SK-N-SH treated with all-trans-retinoic acid at 6 μM for 48 hours (cell line): ENCODE measurements around the gene EML5.
A peak's percentile ranks its signal among the peaks of the same experiment; 100 is the strongest.
"Not testable (repeated sequence)": the region's sequence is repeated elsewhere in the genome, so short reads cannot be mapped to it uniquely, and the experiment has no call there.

ENCODE experiments used
- ATAC-seq: fragments of 200-7000 bp; cut with Tn5 transposase; 3 replicates; pipeline ENCODE4 v1.9.1; 2020; ENCODE audit warnings: mild to moderate bottlenecking, moderate library complexity
- ARNTL ChIP-seq: fragments of 450-650 bp; formaldehyde crosslinking; IDR thresholded peaks from 2 replicates; pipeline ENCODE4 v1.5.0; 2020; ENCODE audit warnings: low read depth, mild to moderate bottlenecking, moderate library complexity, borderline replicate concordance
- BACH2 ChIP-seq: fragments of 250-450 bp; sonication (Bioruptor Pico); IDR thresholded peaks from 2 replicates; pipeline ENCODE4 v1.9.0; 2021; ENCODE audit warnings: mild to moderate bottlenecking, borderline replicate concordance
- CREB5 ChIP-seq: fragments of 250-450 bp; sonication (Bioruptor Pico); IDR thresholded peaks from 2 replicates; pipeline ENCODE4 v1.5.1; 2020; ENCODE audit warnings: low read depth, mild to moderate bottlenecking, moderate library complexity
- CSDC2 ChIP-seq: fragments of 250-450 bp; sonication (Bioruptor Pico); IDR thresholded peaks from 2 replicates; pipeline ENCODE4 v1.5.0; 2020; ENCODE audit warnings: mild to moderate bottlenecking, moderate library complexity
- ESRRG ChIP-seq: fragments of 250-450 bp; sonication (Bioruptor Pico); IDR thresholded peaks from 2 replicates; pipeline ENCODE4 v1.6.1; 2021; ENCODE audit warnings: mild to moderate bottlenecking
- GLIS3 ChIP-seq: fragments of 250-450 bp; sonication (Bioruptor Pico); IDR thresholded peaks from 2 replicates; pipeline ENCODE4 v1.5.0; 2020; ENCODE audit warnings: mild to moderate bottlenecking, moderate library complexity
- ISL1 ChIP-seq: fragments of 250-450 bp; sonication (Bioruptor Pico); IDR thresholded peaks from 2 replicates; pipeline ENCODE4 v2.1.2; 2022; ENCODE audit warnings: mild to moderate bottlenecking, moderate library complexity
- OSR1 ChIP-seq: fragments of 250-450 bp; sonication (Bioruptor Pico); IDR thresholded peaks from 2 replicates; pipeline ENCODE4 v1.8.0; 2022; ENCODE audit warnings: moderate library complexity, mild to moderate bottlenecking, inconsistent platforms
- POU6F1 ChIP-seq: fragments of 250-450 bp; sonication (Bioruptor Pico); IDR thresholded peaks from 2 replicates; pipeline ENCODE4 v1.8.0; 2021; ENCODE audit warnings: low read depth, mild to moderate bottlenecking, moderate library complexity, borderline replicate concordance
- PPARA ChIP-seq: fragments of 250-450 bp; sonication (Bioruptor Pico); IDR thresholded peaks from 2 replicates; pipeline ENCODE4 v1.5.0; 2020; ENCODE audit warnings: mild to moderate bottlenecking, borderline replicate concordance
- RARB ChIP-seq: fragments of 250-450 bp; sonication (Bioruptor Pico); IDR thresholded peaks from 2 replicates; pipeline ENCODE4 v1.8.0; 2021; ENCODE audit warnings: mild to moderate bottlenecking, moderate library complexity
- SNAI2 ChIP-seq: fragments of 250-450 bp; sonication (Bioruptor Pico); IDR thresholded peaks from 2 replicates; pipeline ENCODE4 v1.5.0; 2020; ENCODE audit warnings: mild to moderate bottlenecking, moderate library complexity
- TCF4 ChIP-seq: fragments of 250-450 bp; sonication (Bioruptor Pico); IDR thresholded peaks from 2 replicates; pipeline ENCODE4 v1.8.0; 2021; ENCODE audit warnings: mild to moderate bottlenecking, moderate library complexity, borderline replicate concordance
- TOX ChIP-seq: fragments of 250-450 bp; sonication (Bioruptor Pico); IDR thresholded peaks from 2 replicates; pipeline ENCODE4 v1.8.0; 2021; ENCODE audit warnings: mild to moderate bottlenecking, moderate library complexity, borderline replicate concordance
- ZC3H10 ChIP-seq: fragments of 250-450 bp; sonication (Bioruptor Pico); IDR thresholded peaks from 2 replicates; pipeline ENCODE4 v1.5.1; 2021; ENCODE audit warnings: mild to moderate bottlenecking, moderate library complexity
- ZFP3 ChIP-seq: fragments of 250-450 bp; sonication (Bioruptor Pico); IDR thresholded peaks from 2 replicates; pipeline ENCODE4 v1.5.0; 2020; ENCODE audit warnings: mild to moderate bottlenecking, moderate library complexity
- ZNF565 ChIP-seq: fragments of 450-650 bp; formaldehyde crosslinking; conservative IDR thresholded peaks from 2 replicates; pipeline ENCODE4 v1.5.0; 2020; ENCODE audit warnings: low read depth, mild to moderate bottlenecking, moderate library complexity
- ZNF70 ChIP-seq: fragments of 450-650 bp; formaldehyde crosslinking; IDR thresholded peaks from 2 replicates; pipeline ENCODE4 v1.5.0; 2020; ENCODE audit warnings: mild to moderate bottlenecking, moderate library complexity
- ZNF8 ChIP-seq: fragments of 450-650 bp; formaldehyde crosslinking; IDR thresholded peaks from 2 replicates; pipeline ENCODE4 v1.5.0; 2020; ENCODE audit warnings: mild to moderate bottlenecking, moderate library complexity
- TF ChIP-seq, protein P1 (sequence below): fragments of 250-450 bp; sonication (Bioruptor Pico); IDR thresholded peaks from 2 replicates; pipeline ENCODE4 v1.5.1; 2021; ENCODE audit warnings: mild to moderate bottlenecking, moderate library complexity
- TF ChIP-seq, protein P2 (sequence below): fragments of 250-450 bp; sonication (Bioruptor Pico); IDR thresholded peaks from 2 replicates; pipeline ENCODE4 v1.5.0; 2020; ENCODE audit warnings: mild to moderate bottlenecking, moderate library complexity

EML5 gene

DNA sequence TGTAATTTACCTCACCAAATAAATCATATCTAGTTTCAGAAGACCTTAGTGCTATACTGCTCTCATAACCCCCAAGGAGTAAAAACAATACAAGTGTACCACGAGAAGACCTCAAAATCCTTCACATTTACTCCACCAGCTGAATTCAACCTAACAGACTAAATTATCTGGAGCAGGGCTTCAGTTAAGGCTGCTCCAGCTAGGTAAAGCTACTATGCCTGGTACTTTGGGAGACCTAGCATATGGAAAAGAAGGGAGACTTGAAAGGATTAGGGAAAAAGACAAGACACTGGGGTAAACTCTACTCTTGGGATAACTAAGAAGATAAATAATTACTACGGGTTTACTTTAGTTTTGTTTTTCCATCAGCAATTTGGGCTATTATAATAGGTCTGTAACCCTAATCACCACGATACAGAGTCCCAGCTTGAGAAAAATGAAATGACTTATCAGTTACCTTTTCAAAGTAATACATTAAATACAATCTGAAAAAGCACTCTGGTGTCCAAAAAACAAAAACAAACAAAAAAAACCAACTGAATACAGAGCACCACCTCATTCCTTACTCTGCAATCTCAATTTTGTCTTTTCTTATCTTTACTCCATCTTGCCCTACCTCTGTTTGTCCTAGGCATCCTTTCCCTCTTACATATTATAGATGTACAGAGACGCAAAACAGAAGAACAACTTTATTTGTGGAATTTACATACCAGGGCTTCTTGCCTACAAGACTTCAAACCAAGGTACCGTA lies 2.1 kb downstream of the EML5 start:
- no peak for ATAC-seq
- no peak for TF ChIP-seq PPARA (CRISPR knock-in tag)
- no peak for TF ChIP-seq ZFP3 (CRISPR knock-in tag)
- TF ChIP-seq ISL1: no peak
- TF ChIP-seq SNAI2 (CRISPR knock-in tag): 0 out of 2 replicates have a peak, but pooled peaks have one; percentile 22
- no peak for TF ChIP-seq ARNTL (CRISPR knock-in tag)
- TF ChIP-seq ESRRG (CRISPR knock-in tag): no peak
- TF ChIP-seq, all 23 proteins: peak for 1

DNA sequence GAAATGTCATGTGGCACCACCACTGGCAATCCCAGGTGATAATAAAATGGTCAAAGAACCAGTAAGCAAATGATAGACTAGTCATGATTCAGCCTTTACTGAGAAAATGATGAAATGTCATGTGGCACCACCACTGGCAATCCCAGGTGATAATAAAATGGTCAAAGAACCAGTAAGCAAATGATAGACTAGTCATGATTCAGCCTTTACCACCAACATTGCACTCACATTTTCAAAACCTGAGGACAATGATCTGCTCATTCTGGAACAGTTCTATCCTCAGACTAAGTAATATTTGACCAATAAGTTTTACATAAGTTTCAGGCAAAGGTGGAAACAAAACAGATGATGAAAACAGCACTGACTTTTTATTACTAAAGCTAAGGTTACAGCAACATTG lies 3.2 kb downstream of the EML5 start:
- not testable (repeated sequence) for ATAC-seq

DNA sequence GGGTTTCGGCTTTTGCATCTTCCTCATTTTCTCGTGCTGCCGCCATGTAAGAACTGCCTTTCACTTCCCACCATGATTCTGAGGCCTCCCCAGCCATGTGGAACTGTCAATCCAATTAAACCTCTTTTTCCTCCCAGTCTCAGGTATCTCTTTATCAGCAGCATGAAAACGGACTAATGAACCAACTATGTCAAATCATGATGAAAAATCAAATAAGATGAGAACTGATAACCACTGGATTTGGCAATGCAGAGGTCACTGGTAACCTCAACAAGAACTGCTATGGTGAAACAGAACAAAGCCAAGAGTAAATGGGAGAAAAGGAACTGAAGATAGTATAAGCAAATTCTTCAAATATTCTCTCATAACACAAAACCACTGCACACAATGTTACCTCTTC lies 6.0 kb downstream of the EML5 start:
- no peak for ATAC-seq
- TF ChIP-seq PPARA (CRISPR knock-in tag): no peak
- no peak for TF ChIP-seq CREB5 (CRISPR knock-in tag)
- no peak for TF ChIP-seq TOX (CRISPR knock-in tag)
- TF ChIP-seq OSR1 (CRISPR knock-in tag): no peak
- no peak for TF ChIP-seq BACH2
- no peak for TF ChIP-seq GLIS3 (CRISPR knock-in tag)
- TF ChIP-seq, protein P1, sequence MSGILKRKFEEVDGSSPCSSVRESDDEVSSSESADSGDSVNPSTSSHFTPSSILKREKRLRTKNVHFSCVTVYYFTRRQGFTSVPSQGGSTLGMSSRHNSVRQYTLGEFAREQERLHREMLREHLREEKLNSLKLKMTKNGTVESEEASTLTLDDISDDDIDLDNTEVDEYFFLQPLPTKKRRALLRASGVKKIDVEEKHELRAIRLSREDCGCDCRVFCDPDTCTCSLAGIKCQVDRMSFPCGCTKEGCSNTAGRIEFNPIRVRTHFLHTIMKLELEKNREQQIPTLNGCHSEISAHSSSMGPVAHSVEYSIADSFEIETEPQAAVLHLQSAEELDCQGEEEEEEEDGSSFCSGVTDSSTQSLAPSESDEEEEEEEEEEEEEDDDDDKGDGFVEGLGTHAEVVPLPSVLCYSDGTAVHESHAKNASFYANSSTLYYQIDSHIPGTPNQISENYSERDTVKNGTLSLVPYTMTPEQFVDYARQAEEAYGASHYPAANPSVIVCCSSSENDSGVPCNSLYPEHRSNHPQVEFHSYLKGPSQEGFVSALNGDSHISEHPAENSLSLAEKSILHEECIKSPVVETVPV (CRISPR knock-in tag): no peak
- no peak for TF ChIP-seq ZNF70 (CRISPR knock-in tag)
- TF ChIP-seq ZNF565 (CRISPR knock-in tag): no peak
- TF ChIP-seq RARB (CRISPR knock-in tag): no peak
- no peak for TF ChIP-seq ARNTL (CRISPR knock-in tag)

GRCh38 chr14:88785911-88786310 lies 6.8 kb downstream of the EML5 start:
- no peak for TF ChIP-seq TCF4 (CRISPR knock-in tag)
- no peak for TF ChIP-seq GLIS3 (CRISPR knock-in tag)
- TF ChIP-seq POU6F1 (CRISPR knock-in tag): no peak
- no peak for TF ChIP-seq RARB (CRISPR knock-in tag)
- no peak for TF ChIP-seq TOX (CRISPR knock-in tag)
- TF ChIP-seq ZNF70 (CRISPR knock-in tag): no peak
- no peak for TF ChIP-seq ZNF8 (CRISPR knock-in tag)
- no peak for ATAC-seq

DNA sequence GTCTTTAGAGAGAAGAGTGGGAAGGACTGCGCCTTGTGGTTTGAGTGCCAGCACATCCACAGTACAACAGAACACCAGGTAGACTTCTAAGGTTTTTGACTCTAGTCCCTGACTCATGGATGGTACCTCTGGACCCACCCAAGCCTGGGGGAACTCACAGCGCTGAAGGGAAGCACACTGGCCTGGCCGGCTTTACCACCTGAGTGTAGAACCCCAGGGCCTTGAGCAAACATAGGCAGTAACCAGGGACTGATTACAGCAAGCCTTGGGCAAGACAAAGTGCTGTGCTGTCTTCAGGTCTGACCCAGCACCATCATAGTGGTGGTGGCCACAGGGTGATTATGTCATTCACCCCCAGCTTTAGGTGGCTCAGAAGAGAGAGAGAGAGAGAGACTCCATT lies 17.2 kb downstream of the EML5 start:
- TF ChIP-seq BACH2 (no peak), CSDC2 (CRISPR knock-in tag) (no peak), POU6F1 (CRISPR knock-in tag) (no peak), ZC3H10 (no peak), SNAI2 (CRISPR knock-in tag) (no peak), ZNF70 (CRISPR knock-in tag) (no peak), TOX (CRISPR knock-in tag) (no peak), GLIS3 (CRISPR knock-in tag) (no peak)
- TF ChIP-seq, protein P2, sequence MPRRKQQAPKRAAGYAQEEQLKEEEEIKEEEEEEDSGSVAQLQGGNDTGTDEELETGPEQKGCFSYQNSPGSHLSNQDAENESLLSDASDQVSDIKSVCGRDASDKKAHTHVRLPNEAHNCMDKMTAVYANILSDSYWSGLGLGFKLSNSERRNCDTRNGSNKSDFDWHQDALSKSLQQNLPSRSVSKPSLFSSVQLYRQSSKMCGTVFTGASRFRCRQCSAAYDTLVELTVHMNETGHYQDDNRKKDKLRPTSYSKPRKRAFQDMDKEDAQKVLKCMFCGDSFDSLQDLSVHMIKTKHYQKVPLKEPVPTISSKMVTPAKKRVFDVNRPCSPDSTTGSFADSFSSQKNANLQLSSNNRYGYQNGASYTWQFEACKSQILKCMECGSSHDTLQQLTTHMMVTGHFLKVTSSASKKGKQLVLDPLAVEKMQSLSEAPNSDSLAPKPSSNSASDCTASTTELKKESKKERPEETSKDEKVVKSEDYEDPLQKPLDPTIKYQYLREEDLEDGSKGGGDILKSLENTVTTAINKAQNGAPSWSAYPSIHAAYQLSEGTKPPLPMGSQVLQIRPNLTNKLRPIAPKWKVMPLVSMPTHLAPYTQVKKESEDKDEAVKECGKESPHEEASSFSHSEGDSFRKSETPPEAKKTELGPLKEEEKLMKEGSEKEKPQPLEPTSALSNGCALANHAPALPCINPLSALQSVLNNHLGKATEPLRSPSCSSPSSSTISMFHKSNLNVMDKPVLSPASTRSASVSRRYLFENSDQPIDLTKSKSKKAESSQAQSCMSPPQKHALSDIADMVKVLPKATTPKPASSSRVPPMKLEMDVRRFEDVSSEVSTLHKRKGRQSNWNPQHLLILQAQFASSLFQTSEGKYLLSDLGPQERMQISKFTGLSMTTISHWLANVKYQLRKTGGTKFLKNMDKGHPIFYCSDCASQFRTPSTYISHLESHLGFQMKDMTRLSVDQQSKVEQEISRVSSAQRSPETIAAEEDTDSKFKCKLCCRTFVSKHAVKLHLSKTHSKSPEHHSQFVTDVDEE: no peak
- ATAC-seq: no peak
